Type B pancreatic cell (in vitro differentiated cells): ENCODE results near the gene INSM1. TPM values are rescaled to one million over a fixed set of nuclear protein-coding genes. Genes with fewer than 3 reads are reported as not detected.
A peak's percentile ranks its signal among the peaks of the same experiment; 100 is the strongest.

Experiments used
- DNase-seq: peaks from one replicate; pipeline ENCODE4 v3.0.0; 2021; ENCODE audit warnings: mixed read lengths; ENCODE audit not compliant: unreplicated experiment; ENCODE audit errors: extremely low spot score
- H3K27ac Mint-ChIP-seq: 2 replicates; pipeline ENCODE4 v1.8.0; 2021; ENCODE audit warnings: mild to moderate bottlenecking, mixed read lengths
- H3K27me3 Mint-ChIP-seq: 2 replicates; pipeline ENCODE4 v1.8.0; 2021; ENCODE audit warnings: mixed read lengths
- H3K36me3 Mint-ChIP-seq: 2 replicates; pipeline ENCODE4 v1.8.0; 2021; ENCODE audit warnings: mixed read lengths
- H3K4me1 Mint-ChIP-seq: one replicate; pipeline ENCODE4 v1.8.0; 2021; ENCODE audit warnings: mixed read lengths; ENCODE audit not compliant: unreplicated experiment
- H3K4me3 Mint-ChIP-seq: 2 replicates; pipeline ENCODE4 v1.8.0; 2021; ENCODE audit warnings: mild to moderate bottlenecking, mixed read lengths
- H3K9me3 Mint-ChIP-seq: 2 replicates; pipeline ENCODE4 v1.8.0; 2021; ENCODE audit warnings: mixed read lengths
- CTCF ChIP-seq: fragments of 200-600 bp; sonication (generic); conservative IDR thresholded peaks from 2 replicates; pipeline ENCODE4 v1.5.0; 2021; ENCODE audit warnings: antibody characterized with exemption, mild to moderate bottlenecking
- total RNA-seq: library from RNA; stranded (reverse); gene quantifications from 2 replicates; pipeline ENCODE4 v1.2.1, GENCODE V29; 2021; ENCODE audit warnings: low replicate concordance

INSM1 gene
- total RNA-seq, 1 donor from 2014 or later, result 36.0 TPM

- DNase-seq, result no peak
- Mint-ChIP-seq H3K4me1 (peaks cover 17% of the 10 kb centered on the region), H3K27me3 (no peaks in the 10 kb centered on the region), H3K4me3 (no peak overlapping the region), H3K36me3 (no peaks in the 10 kb centered on the region), H3K27ac (no peak overlapping the region), H3K9me3 (no peaks in the 10 kb centered on the region)
- no peak for TF ChIP-seq CTCF
Observed at GRCh38 chr20:20395903-20396568, 28.1 kb downstream of the INSM1 start.

GRCh38 chr20:20396794-20397193 is 28.9 kb downstream of the INSM1 start:
- DNase-seq, result no peak
- Mint-ChIP-seq H3K4me1 (peaks cover 17% of the 10 kb centered on the region), H3K27me3 (no peaks in the 10 kb centered on the region), H3K9me3 (no peaks in the 10 kb centered on the region), H3K36me3 (no peaks in the 10 kb centered on the region), H3K4me3 (no peak overlapping the region), H3K27ac (no peak overlapping the region)
- no peak for TF ChIP-seq CTCF

GRCh38 chr20:20398123-20398522 is 30.2 kb downstream of the INSM1 start:
- Mint-ChIP-seq H3K36me3 (no peaks in the 10 kb centered on the region), H3K27me3 (no peaks in the 10 kb centered on the region), H3K4me1 (peaks cover 17% of the 10 kb centered on the region), H3K27ac (no peak overlapping the region), H3K4me3 (no peak overlapping the region), H3K9me3 (no peaks in the 10 kb centered on the region)
- DNase-seq, result no peak
- no peak for TF ChIP-seq CTCF

GRCh38 chr20:20399531-20400500 is 31.9 kb downstream of the INSM1 start:
- DNase-seq, result no peak
- H3K36me3 Mint-ChIP-seq, result no peaks in the 10 kb centered on the region
- H3K27ac Mint-ChIP-seq, result peak overlapping the region; percentile 76
- no peaks in the 10 kb centered on the region for H3K27me3 Mint-ChIP-seq
- no peak for TF ChIP-seq CTCF
- H3K4me1 Mint-ChIP-seq, result peaks cover 8% of the 10 kb centered on the region
- no peak overlapping the region for H3K4me3 Mint-ChIP-seq
- H3K9me3 Mint-ChIP-seq, result no peaks in the 10 kb centered on the region

GRCh38 chr20:20401991-20402390 is 34.1 kb downstream of the INSM1 start:
- no peak for DNase-seq
- no peak overlapping the region for H3K4me3 Mint-ChIP-seq
- H3K9me3 Mint-ChIP-seq, result no peaks in the 10 kb centered on the region
- TF ChIP-seq CTCF, result no peak
- H3K27me3 Mint-ChIP-seq, result no peaks in the 10 kb centered on the region
- peaks cover 8% of the 10 kb centered on the region for H3K4me1 Mint-ChIP-seq
- no peak overlapping the region for H3K27ac Mint-ChIP-seq
- H3K36me3 Mint-ChIP-seq, result no peaks in the 10 kb centered on the region
